AG08396 (cell line): ENCODE measurements around the gene PDE6C.
A peak's percentile ranks its signal among the peaks of the same experiment; 100 is the strongest.

Source experiments
- DNase-seq: peaks from one replicate; pipeline ENCODE4 v3.0.0; 2012; ENCODE audit warnings: low spot score, mixed read lengths

PDE6C gene

GRCh38 chr10:93703066-93703465 is 90.7 kb downstream of the PDE6C start:
- DNase-seq: peak; percentile 12

- DNase-seq: no peak
These were observed 91.5 kb downstream of the PDE6C start for GRCh38 chr10:93703841-93704240.

GRCh38 chr10:93704451-93704850 is 92.1 kb downstream of the PDE6C start:
- no peak for DNase-seq

GRCh38 chr10:93707623-93708022 is 95.3 kb downstream of the PDE6C start:
- DNase-seq: no peak

GRCh38 chr10:93710333-93710909 is 98.1 kb downstream of the PDE6C start:
- DNase-seq: no peak

- no peak for DNase-seq
These were observed 99.6 kb downstream of the PDE6C start for GRCh38 chr10:93711891-93712290.

- no peak for DNase-seq
These were observed 100.3 kb downstream of the PDE6C start for GRCh38 chr10:93712593-93712992.

GRCh38 chr10:93715345-93715744 is 103.0 kb downstream of the PDE6C start:
- DNase-seq: no peak
